Cerebellar cortex (tissue), 1 donor: ENCODE results near the gene TMEM132E.
A peak's percentile ranks its signal among the peaks of the same experiment; 100 is the strongest.

Source experiments
- DNase-seq: peaks from one replicate; pipeline ENCODE4 v3.0.0-alpha.2; 2015; ENCODE audit warnings: low spot score

TMEM132E gene

GRCh38 chr17:34665150-34665806, 85.9 kb downstream of the TMEM132E start:
- DNase-seq: no peak

GRCh38 chr17:34665819-34666763, 86.7 kb downstream of the TMEM132E start:
- DNase-seq: no peak

DNA sequence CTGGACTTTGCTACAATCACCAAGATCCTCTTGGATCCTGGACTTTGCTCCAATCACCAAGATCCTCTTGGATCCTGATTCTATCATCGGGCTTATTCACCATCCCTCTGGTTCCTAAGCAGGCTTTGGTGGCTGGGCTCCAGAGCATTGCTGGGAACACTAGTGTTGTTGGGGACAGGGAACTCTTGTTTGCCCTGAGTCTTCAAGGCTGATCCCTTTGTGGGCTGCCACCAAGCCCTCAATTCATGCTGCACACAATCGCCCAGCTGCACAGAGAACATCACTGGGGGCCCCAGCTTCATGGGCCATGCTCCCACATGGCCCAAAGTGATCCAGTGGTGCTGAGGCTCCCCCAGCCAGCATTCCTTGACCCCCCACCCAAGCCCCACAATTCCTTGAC, 88.3 kb downstream of the TMEM132E start:
- no peak for DNase-seq

DNA sequence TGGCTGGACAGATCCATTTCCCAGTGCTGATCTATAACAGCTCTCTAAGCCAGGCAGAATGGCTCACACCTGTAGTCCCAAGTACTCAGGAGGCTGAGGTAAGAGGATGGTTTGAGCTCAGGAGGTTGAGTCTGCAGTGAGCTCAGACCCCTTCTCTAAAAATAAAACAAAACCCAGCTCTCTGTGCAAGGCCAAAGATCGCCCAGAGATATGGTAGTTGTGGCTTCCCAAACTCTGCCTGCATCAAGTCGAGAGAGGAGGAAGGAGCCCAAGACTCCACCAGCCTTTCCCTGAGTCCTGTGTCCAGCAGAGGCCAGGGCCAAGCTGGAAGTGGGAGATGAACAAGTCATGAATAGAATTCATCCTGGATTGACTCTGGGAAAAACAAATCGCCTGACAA, 88.8 kb downstream of the TMEM132E start:
- DNase-seq: no peak

DNA sequence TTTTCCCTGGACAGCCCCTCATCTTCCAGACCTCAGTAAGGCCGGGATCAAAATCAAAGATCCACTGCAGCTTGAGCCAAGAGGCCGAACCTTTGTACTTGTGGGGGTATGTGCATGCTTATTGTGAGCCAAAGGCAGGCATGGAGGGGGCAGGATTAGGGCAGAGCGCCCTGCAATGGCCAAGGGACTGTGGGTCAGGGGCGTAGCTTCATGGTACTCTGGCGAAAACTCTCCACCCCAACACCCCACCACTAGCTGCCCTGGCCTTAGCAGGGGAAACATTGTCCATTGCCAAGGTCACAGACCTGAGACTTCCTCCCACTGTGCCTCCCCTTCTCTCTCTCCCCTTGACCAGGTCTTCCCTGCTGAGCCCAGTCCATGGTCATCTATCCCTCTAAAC, 90.1 kb downstream of the TMEM132E start:
- DNase-seq: no peak

DNA sequence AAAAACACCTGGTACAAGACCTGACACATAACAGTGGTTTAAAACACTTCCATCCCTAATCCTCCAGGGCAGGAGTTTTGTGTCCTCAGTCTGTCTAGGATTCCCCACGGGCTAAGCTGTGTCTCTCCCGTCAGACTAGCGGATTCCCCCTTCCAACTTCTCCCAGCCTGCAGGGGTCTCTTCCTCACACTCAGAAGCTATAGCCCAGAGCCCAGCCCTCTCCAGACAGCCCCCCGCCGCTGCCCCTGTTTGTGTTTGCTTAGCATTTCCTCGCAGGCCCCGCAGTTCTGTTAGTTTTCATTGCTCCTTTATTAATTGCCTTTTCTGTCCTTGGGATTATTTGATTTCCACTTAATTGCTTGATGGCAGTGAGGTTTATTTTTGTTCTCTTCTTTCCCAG, 91.2 kb downstream of the TMEM132E start:
- DNase-seq: no peak

DNA sequence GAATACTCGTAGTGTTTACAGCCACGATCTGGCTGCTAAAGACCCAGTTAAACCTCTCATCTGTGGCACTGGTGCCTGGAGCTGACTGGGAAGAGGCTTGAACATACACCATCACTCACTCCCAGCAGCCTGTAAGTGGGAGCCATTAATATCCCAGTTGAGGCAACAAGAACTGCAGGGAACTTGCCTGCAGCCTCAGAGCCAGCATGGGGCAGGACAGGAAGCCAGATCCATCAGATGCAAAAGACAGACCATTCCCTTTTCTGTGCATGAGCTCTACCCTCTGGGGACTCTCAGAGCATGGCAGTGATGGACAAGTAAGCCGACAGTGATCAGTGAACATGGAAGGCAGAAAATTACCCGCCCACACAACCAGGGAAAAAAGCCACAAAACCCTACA, 91.8 kb downstream of the TMEM132E start:
- DNase-seq: no peak

DNA sequence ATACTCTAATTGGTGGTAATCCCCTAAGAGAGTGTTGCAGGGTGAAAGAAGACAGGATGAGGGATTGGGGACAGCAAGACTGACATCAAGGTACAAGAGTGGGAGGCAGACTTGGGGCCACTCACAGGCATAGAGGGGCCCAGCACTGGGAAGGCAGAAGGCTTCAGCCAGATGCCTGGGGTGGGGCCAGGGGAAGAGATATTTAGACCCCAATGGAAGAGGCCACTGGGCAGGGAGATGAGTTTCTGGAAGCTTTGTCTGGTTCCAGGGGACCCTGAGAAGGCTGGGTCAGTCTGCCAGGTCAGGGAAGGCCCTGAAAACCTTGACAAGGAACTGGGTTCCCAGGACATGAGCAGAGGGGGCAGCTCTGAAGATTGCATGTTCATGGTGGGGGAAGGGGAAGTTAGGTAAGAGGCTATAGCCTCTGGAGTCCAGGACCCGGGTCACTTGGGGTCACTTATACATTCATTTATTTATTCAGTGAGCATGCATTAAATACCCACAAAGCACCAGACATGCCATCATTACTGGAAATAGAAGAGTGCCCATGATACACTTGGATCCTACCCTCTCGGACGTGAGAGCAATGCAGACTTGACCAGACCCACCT, 92.9 kb downstream of the TMEM132E start:
- no peak for DNase-seq

- peak; percentile 94 for DNase-seq
These were observed 94.1 kb downstream of the TMEM132E start for GRCh38 chr17:34673516-34673915.

- no peak for DNase-seq
These were observed 94.9 kb downstream of the TMEM132E start for GRCh38 chr17:34673995-34674890.

- DNase-seq: no peak
These were observed 95.8 kb downstream of the TMEM132E start for GRCh38 chr17:34675143-34675542.

DNA sequence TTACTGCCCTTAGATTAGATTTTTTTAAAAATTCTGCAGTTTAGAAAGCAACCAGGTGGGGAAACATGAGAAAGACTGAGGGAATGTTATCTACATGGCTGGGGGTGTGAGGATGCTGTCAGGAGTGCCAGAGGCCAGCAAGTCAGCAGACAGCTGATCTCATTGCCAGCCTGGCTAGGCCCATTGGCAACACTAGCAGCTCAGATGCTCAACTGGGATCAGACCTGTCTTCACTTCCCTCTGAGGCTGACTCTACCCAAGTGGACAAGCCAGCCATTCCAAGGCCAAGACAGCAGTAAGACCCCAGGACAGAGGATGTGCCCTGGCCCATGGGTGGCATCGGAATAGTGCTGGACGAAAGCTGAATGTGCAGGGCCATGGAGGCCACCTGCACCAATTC, 96.2 kb downstream of the TMEM132E start:
- peak; percentile 60 for DNase-seq

DNA sequence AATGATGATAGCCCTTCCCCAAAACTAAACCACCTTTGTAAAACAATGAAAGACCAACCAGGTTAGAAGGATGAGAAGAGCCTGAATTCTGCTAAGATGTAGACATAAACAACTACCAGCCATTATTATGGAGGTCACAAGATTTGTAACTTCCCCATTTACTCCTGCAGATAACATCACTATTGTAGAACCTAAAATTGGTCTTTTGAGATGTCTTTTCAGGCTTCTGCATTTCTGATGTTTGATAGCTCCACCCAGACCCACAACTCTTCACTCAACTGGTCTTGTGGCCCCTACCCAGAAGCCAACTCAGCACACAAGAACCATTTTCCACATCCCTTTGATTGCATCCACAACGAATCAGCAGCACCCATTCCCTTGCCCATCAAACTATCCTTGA, 100.8 kb downstream of the TMEM132E start:
- no peak for DNase-seq

GRCh38 chr17:34682305-34682704, 102.9 kb downstream of the TMEM132E start:
- DNase-seq: no peak

- no peak for DNase-seq
These were observed 104.0 kb downstream of the TMEM132E start for GRCh38 chr17:34683390-34683789.
